Natural killer cell treated with Interleukin-12 subunit alpha and Interleukin-12 subunit beta and Interleukin-15 and Interleukin-18, amount 100 ng/mL, for 72 hours (primary cell): Measurements from ENCODE around the gene USP3. TPM values are rescaled to one million over a fixed set of nuclear protein-coding genes. Genes with fewer than 3 reads are reported as not detected.

Experiments used
- ATAC-seq, 2 donors: fragments of 150-1000 bp; cut with Tn5 transposase in 1 of 2; sonication (Bioruptor Pico), chemical (Tn5 transposase) in 1 of 2; 2 replicates each; pipeline ENCODE4 v1.10.0; 2021
- DNase-seq: peaks from one replicate; pipeline ENCODE4 v3.0.0; 2022; ENCODE audit warnings: low spot score
- H3K27ac Mint-ChIP-seq, 2 donors: 1 replicate in 1 of 2; 2 replicates in 1 of 2; pipeline ENCODE4 v1.8.0; 2022; ENCODE audit warnings: mixed read lengths in 2 of 2, mild to moderate bottlenecking in 1 of 2, moderate library complexity in 1 of 2
- H3K27me3 Mint-ChIP-seq, 2 donors: 1 replicate in 1 of 2; 2 replicates in 1 of 2; pipeline ENCODE4 v1.8.0; 2022; ENCODE audit warnings: mixed read lengths in 2 of 2
- H3K36me3 Mint-ChIP-seq: one replicate; pipeline ENCODE4 v1.8.0; 2022; ENCODE audit warnings: mixed read lengths
- H3K4me1 Mint-ChIP-seq, 2 donors: 1 replicate in 1 of 2; 2 replicates in 1 of 2; pipeline ENCODE4 v1.8.0; 2022; ENCODE audit warnings: low read depth in 2 of 2, mixed read lengths in 2 of 2, mild to moderate bottlenecking in 1 of 2
- H3K4me3 Mint-ChIP-seq: one replicate; pipeline ENCODE4 v1.8.0; 2022; ENCODE audit warnings: mixed read lengths
- H3K9me3 Mint-ChIP-seq: 2 replicates; pipeline ENCODE4 v1.8.0; 2022; ENCODE audit warnings: mixed read lengths
- total RNA-seq, 2 donors: library from RNA; stranded (reverse); gene quantifications; one replicate each; pipeline ENCODE4 v1.2.3, GENCODE V29; 2022

The USP3 gene
- total RNA-seq, 2 donors from 2014 or later, result 70.0 to 75.3 TPM

- Mint-ChIP-seq H3K27ac (peak overlapping the region in 1 of 2 donors; percentile 31), H3K4me3 (no peak overlapping the region), H3K9me3 (no peaks in the 10 kb centered on the region), H3K4me1 (peaks cover 16 to 17% of the 10 kb centered on the region in 2 donors), H3K36me3 (no peaks in the 10 kb centered on the region), H3K27me3 (peaks cover 0 to 17% of the 10 kb centered on the region in 2 donors)
- DNase-seq (no peak), ATAC-seq (peak in 1 of 2 donors; percentile 40)
These were observed 35.2 kb upstream of the USP3 start for GRCh38 chr15:63469190-63469589.

GRCh38 chr15:63469984-63470383 is 34.4 kb upstream of the USP3 start:
- Mint-ChIP-seq H3K9me3 (no peaks in the 10 kb centered on the region), H3K27me3 (peaks cover 0 to 20% of the 10 kb centered on the region in 2 donors), H3K4me3 (no peak overlapping the region), H3K27ac (peak overlapping the region in 1 of 2 donors; percentile 42), H3K36me3 (no peaks in the 10 kb centered on the region), H3K4me1 (peaks cover 22 to 24% of the 10 kb centered on the region in 2 donors)
- ATAC-seq (no peak), DNase-seq (no peak)

GRCh38 chr15:63473007-63473748 is 31.2 kb upstream of the USP3 start:
- Mint-ChIP-seq H3K9me3 (no peaks in the 10 kb centered on the region), H3K27me3 (peaks cover 6 to 14% of the 10 kb centered on the region in 2 donors), H3K4me1 (peaks cover 18 to 24% of the 10 kb centered on the region in 2 donors), H3K36me3 (no peaks in the 10 kb centered on the region), H3K27ac (peak overlapping the region in 1 of 2 donors; percentile 68), H3K4me3 (no peak overlapping the region)
- ATAC-seq (peak in 1 of 2 donors; percentile 54), DNase-seq (no peak)

GRCh38 chr15:63473749-63473998 is 30.7 kb upstream of the USP3 start:
- Mint-ChIP-seq H3K4me3 (no peak overlapping the region), H3K9me3 (no peaks in the 10 kb centered on the region), H3K36me3 (no peaks in the 10 kb centered on the region), H3K27me3 (peaks cover 6 to 14% of the 10 kb centered on the region in 2 donors), H3K27ac (peak overlapping the region in 1 of 2 donors; percentile 68), H3K4me1 (peaks cover 18 to 24% of the 10 kb centered on the region in 2 donors)
- ATAC-seq (no peak), DNase-seq (no peak)

- ATAC-seq (peak; percentile 63 to 77), DNase-seq (no peak)
- Mint-ChIP-seq H3K27ac (peak overlapping the region in 1 of 2 donors; percentile 68), H3K36me3 (no peaks in the 10 kb centered on the region), H3K4me1 (peaks cover 18 to 24% of the 10 kb centered on the region in 2 donors), H3K9me3 (no peaks in the 10 kb centered on the region), H3K27me3 (peaks cover 6 to 11% of the 10 kb centered on the region in 2 donors), H3K4me3 (no peak overlapping the region)
These were observed 30.2 kb upstream of the USP3 start for GRCh38 chr15:63473999-63474809.

GRCh38 chr15:63474810-63475316 is 29.5 kb upstream of the USP3 start:
- ATAC-seq, result no peak
- Mint-ChIP-seq H3K4me1 (peaks cover 23 to 24% of the 10 kb centered on the region in 2 donors), H3K27ac (peak overlapping the region in 1 of 2 donors; percentile 68)

GRCh38 chr15:63475707-63476106 is 28.7 kb upstream of the USP3 start:
- Mint-ChIP-seq H3K36me3 (no peaks in the 10 kb centered on the region), H3K9me3 (no peaks in the 10 kb centered on the region), H3K27me3 (peaks cover 6 to 9% of the 10 kb centered on the region in 2 donors), H3K4me3 (no peak overlapping the region), H3K4me1 (peaks cover 23 to 24% of the 10 kb centered on the region in 2 donors), H3K27ac (no peak overlapping the region)
- DNase-seq (no peak), ATAC-seq (no peak)

More at GRCh38 chr15:63474810-63475316, 29.5 kb upstream of the USP3 start:
- Mint-ChIP-seq H3K9me3 (no peaks in the 10 kb centered on the region), H3K27me3 (peaks cover 6 to 9% of the 10 kb centered on the region in 2 donors), H3K4me3 (no peak overlapping the region), H3K36me3 (no peaks in the 10 kb centered on the region)
- no peak for DNase-seq

- peaks cover 6 to 9% of the 10 kb centered on the region in 2 donors for H3K27me3 Mint-ChIP-seq
- no peak overlapping the region for H3K4me3 Mint-ChIP-seq
- DNase-seq, result no peak
- no peaks in the 10 kb centered on the region for H3K9me3 Mint-ChIP-seq
- no peak for ATAC-seq
- H3K4me1 Mint-ChIP-seq, result peaks cover 23 to 24% of the 10 kb centered on the region in 2 donors
- H3K27ac Mint-ChIP-seq, result no peak overlapping the region
- no peaks in the 10 kb centered on the region for H3K36me3 Mint-ChIP-seq
These were observed 28.2 kb upstream of the USP3 start for GRCh38 chr15:63476229-63476632.

- DNase-seq (no peak), ATAC-seq (no peak)
- peaks cover 6 to 9% of the 10 kb centered on the region in 2 donors for H3K27me3 Mint-ChIP-seq
- H3K36me3 Mint-ChIP-seq, result no peaks in the 10 kb centered on the region
- H3K4me1 Mint-ChIP-seq, result peaks cover 17 to 18% of the 10 kb centered on the region in 2 donors
- no peaks in the 10 kb centered on the region for H3K9me3 Mint-ChIP-seq
- no peak overlapping the region for H3K4me3 Mint-ChIP-seq
- H3K27ac Mint-ChIP-seq, result no peak overlapping the region
These were observed 26.1 kb upstream of the USP3 start for GRCh38 chr15:63478243-63478642.

GRCh38 chr15:63480441-63480821 is 24.0 kb upstream of the USP3 start:
- no peaks in the 10 kb centered on the region for H3K36me3 Mint-ChIP-seq
- no peaks in the 10 kb centered on the region for H3K9me3 Mint-ChIP-seq
- ATAC-seq (no peak), DNase-seq (no peak)
- peaks cover 9 to 10% of the 10 kb centered on the region in 2 donors for H3K4me1 Mint-ChIP-seq
- no peak overlapping the region for H3K4me3 Mint-ChIP-seq
- H3K27ac Mint-ChIP-seq, result no peak overlapping the region
- H3K27me3 Mint-ChIP-seq, result peaks cover 4 to 6% of the 10 kb centered on the region in 2 donors

GRCh38 chr15:63481105-63481810 is 23.1 kb upstream of the USP3 start:
- H3K27ac Mint-ChIP-seq, result no peak overlapping the region
- DNase-seq (no peak), ATAC-seq (peak in 1 of 2 donors; percentile 49)
- no peaks in the 10 kb centered on the region for H3K36me3 Mint-ChIP-seq
- no peaks in the 10 kb centered on the region for H3K9me3 Mint-ChIP-seq
- peaks cover 9 to 10% of the 10 kb centered on the region in 2 donors for H3K4me1 Mint-ChIP-seq
- peaks cover under 1 to 1% of the 10 kb centered on the region in 2 donors for H3K27me3 Mint-ChIP-seq
- H3K4me3 Mint-ChIP-seq, result no peak overlapping the region

- ATAC-seq (no peak), DNase-seq (no peak)
- Mint-ChIP-seq H3K27me3 (no peaks in the 10 kb centered on the region), H3K36me3 (no peaks in the 10 kb centered on the region), H3K4me1 (peaks cover 14 to 20% of the 10 kb centered on the region in 2 donors), H3K4me3 (no peak overlapping the region), H3K9me3 (no peaks in the 10 kb centered on the region), H3K27ac (no peak overlapping the region)
These were observed 21.5 kb upstream of the USP3 start for GRCh38 chr15:63482874-63483323.

GRCh38 chr15:63483521-63484371 is 20.6 kb upstream of the USP3 start:
- ATAC-seq, result peak in 1 of 2 donors; percentile 56
- Mint-ChIP-seq H3K4me1 (peaks cover 17 to 25% of the 10 kb centered on the region in 2 donors), H3K27ac (peak overlapping the region in 1 of 2 donors; percentile 0), H3K36me3 (no peaks in the 10 kb centered on the region), H3K9me3 (no peaks in the 10 kb centered on the region), H3K4me3 (peak overlapping the region; percentile 4), H3K27me3 (no peaks in the 10 kb centered on the region)
- DNase-seq, result no peak
